ENCODE data around the gene LLGL2.

The LLGL2 gene

GRCh38 chr17:75491680-75492079 is 33.8 kb upstream of the LLGL2 start:
- no peak for DNase-seq

DNA sequence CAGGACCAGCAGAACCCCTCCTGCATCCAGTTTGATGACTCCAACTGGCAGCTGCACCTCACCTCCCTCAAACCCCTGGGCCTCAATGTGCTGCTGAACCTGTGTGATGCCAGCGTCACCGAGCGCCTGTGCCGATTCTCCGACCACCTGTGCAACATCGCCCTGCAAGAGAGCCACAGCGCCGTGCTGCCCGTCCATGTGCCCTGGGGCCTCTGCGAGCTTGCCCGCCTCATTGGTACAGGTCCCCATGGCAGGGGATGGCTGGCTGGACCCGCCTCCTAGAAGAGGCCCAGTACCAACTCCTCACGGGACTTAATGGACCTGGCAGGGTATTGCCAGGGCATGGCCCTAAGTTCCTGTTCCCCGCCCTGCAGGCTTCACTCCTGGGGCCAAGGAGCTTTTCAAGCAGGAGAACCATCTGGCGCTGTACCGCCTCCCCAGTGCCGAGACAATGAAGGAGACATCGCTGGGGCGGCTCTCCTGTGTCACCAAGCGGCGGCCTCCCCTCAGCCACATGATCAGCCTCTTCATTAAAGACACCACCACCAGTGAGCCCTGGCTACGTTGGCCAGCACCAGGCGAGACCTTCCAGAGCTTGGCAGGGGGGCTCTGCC is 32.8 kb upstream of the LLGL2 start:
- no peak for DNase-seq

GRCh38 chr17:75493476-75494129 is 31.9 kb upstream of the LLGL2 start:
- DNase-seq: no peak

DNA sequence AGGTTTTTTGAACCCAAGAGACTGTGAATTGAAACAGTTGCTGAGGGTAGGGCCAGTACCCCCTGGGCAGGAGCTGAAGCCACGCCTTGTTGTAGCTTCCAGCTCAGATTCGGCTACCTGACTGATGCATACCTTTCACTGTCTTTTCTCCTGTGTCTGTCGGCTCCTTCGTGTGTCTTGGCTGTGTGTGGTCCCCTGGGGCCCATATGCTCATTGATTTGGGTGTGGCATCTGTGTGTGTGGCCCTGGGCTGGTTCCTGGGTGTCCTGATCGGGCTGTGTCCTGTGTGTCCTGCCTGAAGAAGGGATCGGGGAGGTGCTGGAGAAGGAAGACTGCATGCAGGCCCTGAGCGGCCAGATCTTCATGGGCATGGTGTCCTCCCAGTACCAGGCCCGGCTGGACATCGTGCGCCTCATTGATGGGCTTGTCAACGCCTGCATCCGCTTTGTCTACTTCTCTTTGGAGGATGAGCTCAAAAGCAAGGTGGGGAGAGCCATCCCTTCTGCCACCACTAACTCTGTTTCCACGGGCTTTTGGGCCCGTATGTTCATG is 31.1 kb upstream of the LLGL2 start:
- no peak for DNase-seq

DNA sequence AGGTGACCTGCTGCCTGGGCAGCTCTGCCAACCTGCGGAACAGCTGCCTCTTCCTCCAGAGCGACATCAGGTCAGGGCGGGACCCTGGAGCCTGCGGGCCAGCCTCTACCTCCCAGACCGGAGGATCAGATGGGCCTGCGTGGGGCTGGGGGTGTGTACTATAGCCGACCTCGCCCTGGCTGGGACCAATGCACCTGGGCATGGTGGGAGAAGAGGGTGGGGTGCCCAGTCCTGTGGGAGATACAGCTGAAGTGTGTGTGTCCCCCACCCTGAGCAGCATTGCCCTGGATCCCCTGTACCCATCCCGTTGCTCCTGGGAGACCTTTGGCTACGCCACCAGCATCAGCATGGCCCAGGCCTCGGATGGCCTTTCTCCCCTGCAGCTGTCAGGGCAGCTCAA is 29.5 kb upstream of the LLGL2 start:
- DNase-seq: no peak

GRCh38 chr17:75498039-75498725 is 27.3 kb upstream of the LLGL2 start:
- no peak for DNase-seq

- DNase-seq: no peak
Observed at GRCh38 chr17:75498726-75499213, 26.7 kb upstream of the LLGL2 start.

GRCh38 chr17:75499313-75500022 is 26.0 kb upstream of the LLGL2 start:
- no peak for DNase-seq

GRCh38 chr17:75500419-75501216 is 24.9 kb upstream of the LLGL2 start:
- DNase-seq: no peak

- DNase-seq: no peak
Observed at GRCh38 chr17:75501378-75502071, 24.0 kb upstream of the LLGL2 start.

- no peak for DNase-seq
Observed at GRCh38 chr17:75502072-75502720, 23.3 kb upstream of the LLGL2 start.

- no peak for DNase-seq
Observed at GRCh38 chr17:75502721-75503329, 22.7 kb upstream of the LLGL2 start.

- no peak for DNase-seq
Observed at GRCh38 chr17:75503337-75503950, 22.1 kb upstream of the LLGL2 start.

DNA sequence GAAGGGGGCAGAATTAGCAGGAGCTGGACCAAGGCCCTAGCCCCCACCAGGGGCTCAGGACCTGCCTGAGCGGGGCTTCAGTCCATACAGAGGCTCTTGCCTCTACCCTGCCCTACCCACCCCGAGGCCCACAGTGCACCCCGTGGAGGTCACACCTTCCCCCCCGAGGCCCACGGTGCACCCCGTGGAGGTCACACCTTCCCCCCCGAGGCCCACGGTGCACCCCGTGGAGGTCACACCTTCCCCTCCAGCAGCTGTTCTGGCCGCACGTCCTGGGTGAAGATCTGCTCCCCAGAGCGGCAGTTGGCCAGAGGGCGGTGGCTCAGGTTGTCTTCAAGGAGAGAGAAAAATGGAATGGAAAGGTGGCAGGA is 21.5 kb upstream of the LLGL2 start:
- no peak for DNase-seq

- no peak for DNase-seq
Observed at GRCh38 chr17:75504347-75505151, 20.9 kb upstream of the LLGL2 start.

GRCh38 chr17:75505152-75505409 is 20.4 kb upstream of the LLGL2 start:
- no peak for DNase-seq

GRCh38 chr17:75505640-75506039 is 19.9 kb upstream of the LLGL2 start:
- DNase-seq: no peak

DNA sequence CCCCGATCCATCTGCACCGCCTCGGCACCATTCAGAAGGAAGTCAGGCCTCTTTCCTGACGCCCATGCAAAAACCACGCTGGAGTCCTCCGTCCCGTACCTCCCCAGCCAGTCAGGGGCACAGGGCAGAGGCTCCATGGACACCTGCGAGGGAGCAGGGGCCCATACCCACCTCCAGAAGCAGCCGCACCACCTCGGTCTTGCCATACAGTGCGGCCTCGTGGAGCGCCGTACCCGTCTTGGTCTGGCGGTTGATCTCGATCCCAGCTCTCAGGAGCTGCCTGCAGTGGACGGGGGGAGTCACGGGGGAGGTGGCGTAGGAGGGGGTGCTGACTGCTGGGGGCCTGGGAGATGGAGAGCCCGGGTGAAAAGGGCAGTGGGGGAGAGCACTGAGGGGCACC is 19.4 kb upstream of the LLGL2 start:
- DNase-seq: no peak

DNA sequence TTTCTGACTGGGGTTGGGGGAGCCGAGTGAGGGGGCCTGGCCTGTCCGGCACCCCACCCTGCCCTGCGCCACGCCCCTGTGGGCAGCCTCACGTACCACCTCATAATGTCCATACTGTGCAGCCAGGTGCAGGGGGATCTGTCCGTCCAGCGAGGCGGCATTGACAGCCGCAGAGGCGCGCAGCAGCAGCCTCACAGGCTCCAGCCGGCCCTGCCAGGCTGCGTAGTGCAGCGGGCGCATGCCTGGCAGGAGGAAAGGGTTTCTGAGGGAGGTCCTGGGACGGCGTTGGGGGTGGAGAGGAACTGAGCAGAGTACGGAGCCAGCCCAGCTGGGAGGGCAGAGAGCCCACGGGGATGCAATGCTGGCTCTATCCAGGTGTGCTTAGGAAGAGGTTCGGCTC is 18.6 kb upstream of the LLGL2 start:
- no peak for DNase-seq

Measured in NCI-H524 treated with DMSO at 0.1 percent for 48 hours (cell line).